H1 (cell line): Measurements from ENCODE around the gene NUDC. TPM values are rescaled to one million over a fixed set of nuclear protein-coding genes. Genes with fewer than 3 reads are reported as not detected.

Source experiments
- CHD7 ChIP-seq: fragments of 300-600 bp; sonication (generic); IDR thresholded peaks from 2 replicates; pipeline ENCODE4 v1.7.1; 2012; ENCODE audit warnings: low read length, moderate library complexity, mild to moderate bottlenecking, inconsistent platforms; ENCODE audit not compliant: insufficient replicate concordance
- CREB1 ChIP-seq: IDR thresholded peaks from 2 replicates; pipeline ENCODE4 v1.6.1; 2012; ENCODE audit warnings: inconsistent platforms
- CTBP2 ChIP-seq: IDR thresholded peaks from 2 replicates; pipeline ENCODE4 v1.7.0; 2011; ENCODE audit warnings: borderline replicate concordance, mild to moderate bottlenecking, moderate library complexity, mixed read lengths, low read length; ENCODE audit not compliant: insufficient read depth, insufficient read length
- KDM1A ChIP-seq: fragments of 200-600, 300-600 bp; sonication (generic); IDR thresholded peaks from 2 replicates; pipeline ENCODE4 v1.7.1; 2016; ENCODE audit warnings: mild to moderate bottlenecking, low read length, borderline replicate concordance
- POU5F1 ChIP-seq: IDR thresholded peaks from 2 replicates; pipeline ENCODE4 v1.6.1; 2011; ENCODE audit warnings: low read depth, mild to moderate bottlenecking, low read length, moderate library complexity
- RBBP5 ChIP-seq: IDR thresholded peaks from 2 replicates; pipeline ENCODE4 v1.7.1; 2012; ENCODE audit warnings: low read depth, mild to moderate bottlenecking, inconsistent platforms, low read length, moderate library complexity, borderline replicate concordance
- TBP ChIP-seq: IDR thresholded peaks from 2 replicates; pipeline ENCODE4 v1.6.1; 2011; ENCODE audit warnings: low read depth, low read length, improper control_type of control experiment
- polyA plus RNA-seq, 7 experiments: library from polyadenylated mRNA; depleted of rRNA in 3 of 7; stranded (reverse) in 5 of 7; unstranded in 2 of 7; fragments of >200 nt in 5 of 7; fragments of 200-250 nt in 2 of 7; gene quantifications; 1 replicate in 5 of 7; 2 replicates in 1 of 7; 4 replicates in 1 of 7; pipeline versions ENCODE4 v1.2.1 to v1.2.3, GENCODE V29; 2011 to 2013; ENCODE audit warnings: missing spikeins in 2 of 7, mixed read lengths in 2 of 7
- total RNA-seq: library from RNA; stranded (reverse); fragmentation: NEBNext Ultra II Directional; extraction: Animal tissue kit (Norgen Biotek cat#: 25700); gene quantifications from 2 replicates; pipeline ENCODE4 v1.2.1, GENCODE V29; 2021

The NUDC gene
- total and polyA plus RNA-seq, 2 of the 8 experiments (the other 6 are each of a cell fraction or from before 2014, with no cell fraction given): 43.2 to 131 TPM

GRCh38 chr1:26910343-26911160 lies 11.0 kb upstream of the NUDC start (continued):
- TF ChIP-seq CHD7: no peak
- no peak for TF ChIP-seq TBP
- no peak for TF ChIP-seq CTBP2
- TF ChIP-seq POU5F1: no peak
- TF ChIP-seq KDM1A: no peak
- no peak for TF ChIP-seq CREB1
- no peak for TF ChIP-seq RBBP5
